Measurements from ENCODE around the gene RIMS4. TPM values are rescaled to one million over a fixed set of nuclear protein-coding genes. Genes with fewer than 3 reads are reported as not detected.

RIMS4 gene
- total RNA-seq, 1 donor from 2014 or later: not detected

- Histone ChIP-seq H3K27me3 (ENCODE audit: control insufficient read depth, insufficient read depth, low read length) (no peaks in the 10 kb centered on the region), H3K4me3 (ENCODE audit: low read depth, low read length) (no peak overlapping the region), H3K36me3 (ENCODE audit: control insufficient read depth, insufficient read depth, low read length) (no peaks in the 10 kb centered on the region)
- no peak for TF ChIP-seq CTCF (IDR thresholded peaks at IDR 0.05; ENCODE audit: insufficient read depth, low read length, poor library complexity, severe bottlenecking)
- no peak for DNase-seq (ENCODE audit: low read depth)
Measured at GRCh38 chr20:44705364-44706094, 104.8 kb downstream of the RIMS4 start.

GRCh38 chr20:44704551-44704971 lies 105.8 kb downstream of the RIMS4 start:
- DNase-seq (ENCODE audit: low read depth): no peak

GRCh38 chr20:44703956-44704488 lies 106.3 kb downstream of the RIMS4 start:
- no peak overlapping the region for H3K4me3 ChIP-seq (ENCODE audit: low read depth, low read length)
- H3K27me3 ChIP-seq (ENCODE audit: control insufficient read depth, insufficient read depth, low read length): no peaks in the 10 kb centered on the region
- no peak for TF ChIP-seq CTCF (IDR thresholded peaks at IDR 0.05; ENCODE audit: insufficient read depth, low read length, poor library complexity, severe bottlenecking)
- H3K36me3 ChIP-seq (ENCODE audit: control insufficient read depth, insufficient read depth, low read length): no peaks in the 10 kb centered on the region
- no peak for DNase-seq (ENCODE audit: low read depth)

More at GRCh38 chr20:44704551-44704971, 105.8 kb downstream of the RIMS4 start:
- no peak for TF ChIP-seq CTCF (IDR thresholded peaks at IDR 0.05; ENCODE audit: insufficient read depth, low read length, poor library complexity, severe bottlenecking)
- no peak overlapping the region for H3K4me3 ChIP-seq (ENCODE audit: low read depth, low read length)
- H3K36me3 ChIP-seq (ENCODE audit: control insufficient read depth, insufficient read depth, low read length): no peaks in the 10 kb centered on the region
- no peaks in the 10 kb centered on the region for H3K27me3 ChIP-seq (ENCODE audit: control insufficient read depth, insufficient read depth, low read length)

GRCh38 chr20:44703183-44703925 lies 107.0 kb downstream of the RIMS4 start:
- no peak for DNase-seq (ENCODE audit: low read depth)
- Histone ChIP-seq H3K36me3 (ENCODE audit: control insufficient read depth, insufficient read depth, low read length) (no peaks in the 10 kb centered on the region), H3K4me3 (ENCODE audit: low read depth, low read length) (no peak overlapping the region), H3K27me3 (ENCODE audit: control insufficient read depth, insufficient read depth, low read length) (no peaks in the 10 kb centered on the region)
- TF ChIP-seq CTCF (IDR thresholded peaks at IDR 0.05; ENCODE audit: insufficient read depth, low read length, poor library complexity, severe bottlenecking): no peak

GRCh38 chr20:44702776-44703175 lies 107.6 kb downstream of the RIMS4 start:
- DNase-seq (ENCODE audit: low read depth): no peak
- Histone ChIP-seq H3K4me3 (ENCODE audit: low read depth, low read length) (no peak overlapping the region), H3K36me3 (ENCODE audit: control insufficient read depth, insufficient read depth, low read length) (no peaks in the 10 kb centered on the region), H3K27me3 (ENCODE audit: control insufficient read depth, insufficient read depth, low read length) (no peaks in the 10 kb centered on the region)
- no peak for TF ChIP-seq CTCF (IDR thresholded peaks at IDR 0.05; ENCODE audit: insufficient read depth, low read length, poor library complexity, severe bottlenecking)

Measured in kidney epithelial cell (primary cell).